ENCODE results near the gene SMG6.
"Not testable (repeated sequence)": the region's sequence is repeated elsewhere in the genome, so short reads cannot be mapped to it uniquely, and the experiment has no call there.

Gene SMG6

DNA sequence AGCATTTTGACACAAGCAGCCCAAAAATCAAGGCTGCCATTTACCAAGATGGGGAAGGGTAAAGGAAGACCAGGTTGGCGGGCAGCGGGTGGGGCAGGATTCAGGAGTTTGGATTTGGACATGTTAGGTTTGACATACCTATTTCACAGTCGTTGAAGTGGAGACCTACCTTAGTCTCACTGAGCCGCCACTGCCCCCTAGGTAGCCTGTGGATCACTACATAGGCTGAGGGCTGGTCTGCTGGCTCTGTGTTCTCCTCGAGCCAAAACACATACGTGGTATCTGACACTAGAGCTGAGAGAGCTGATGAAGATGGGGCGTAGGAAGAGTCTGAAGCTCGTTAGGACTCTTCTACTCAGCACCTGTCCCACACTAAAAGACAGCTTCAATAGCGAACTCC, 133.6 kb downstream of the SMG6 start:
- H3K27ac ChIP-seq (replicated peaks; ENCODE audit: low read length): no peak overlapping the region
- no peak overlapping the region for H3K14ac ChIP-seq (ENCODE audit: low read length)
- no peak overlapping the region for H2AK5ac ChIP-seq (ENCODE audit: low read depth, low read length)
- H3K18ac ChIP-seq (ENCODE audit: low read length): no peak overlapping the region
- WGBS, 2 donors (ENCODE audit: extremely low coverage in 2 of 2, insufficient read length in 2 of 2, insufficient replicate concordance in 1 of 2): no CpG with 5 or more reads among the region's 9 CpGs
- no peaks in the 10 kb centered on the region for H3K27me3 ChIP-seq (ENCODE audit: control insufficient read depth in 3 of 3, insufficient read depth in 3 of 3, low read depth in 1 of 3, low read length in 3 of 3)
- no peak overlapping the region for H2BK5ac ChIP-seq (ENCODE audit: low read length)
- no peak overlapping the region for H3K4me2 ChIP-seq (ENCODE audit: insufficient read depth, low read length, poor library complexity, severe bottlenecking)
- H2BK120ac ChIP-seq (ENCODE audit: low read depth, low read length): no peak overlapping the region
- H3K4ac ChIP-seq (ENCODE audit: low read length): no peak overlapping the region
- H3K79me1 ChIP-seq (ENCODE audit: low read depth, low read length): no peaks in the 10 kb centered on the region
- DNase-seq (ENCODE audit: low spot score): no peak
- no peak overlapping the region for H3K23ac ChIP-seq (ENCODE audit: low read depth, low read length, poor library complexity)
- peaks cover 13 to 80% of the 10 kb centered on the region in 2 donors for H3K36me3 ChIP-seq (replicated peaks in 1 of 2; ENCODE audit: control insufficient read depth in 2 of 2, insufficient read depth in 2 of 2, low read length in 2 of 2)
- peaks cover 11 to 25% of the 10 kb centered on the region in 2 donors for H3K4me1 ChIP-seq (ENCODE audit: control insufficient read depth in 2 of 2, insufficient read depth in 1 of 2, low read depth in 1 of 2, low read length in 2 of 2)
- H3K9me3 ChIP-seq (replicated peaks in 1 of 2; ENCODE audit: control insufficient read depth in 2 of 2, insufficient read depth in 1 of 2, low read depth in 1 of 2, low read length in 2 of 2): no peaks in the 10 kb centered on the region
- H2BK12ac ChIP-seq (ENCODE audit: low read length): no peak overlapping the region
- no peak overlapping the region for H4K91ac ChIP-seq (ENCODE audit: low read depth, low read length, poor library complexity)
- no peak overlapping the region for H4K8ac ChIP-seq (ENCODE audit: low read depth, low read length)
- no peak overlapping the region for H3K4me3 ChIP-seq (ENCODE audit: low read length in 2 of 2)
- no peak overlapping the region for H2BK15ac ChIP-seq (ENCODE audit: low read length)
- H3K9ac ChIP-seq (ENCODE audit: low read depth, low read length, poor library complexity): no peak overlapping the region
- no peak overlapping the region for H2AFZ ChIP-seq (ENCODE audit: low read length)

- H3K9me3 ChIP-seq (replicated peaks in 1 of 2; ENCODE audit: control insufficient read depth in 2 of 2, insufficient read depth in 1 of 2, low read depth in 1 of 2, low read length in 2 of 2); H3K27ac ChIP-seq (replicated peaks; ENCODE audit: low read length); H4K8ac ChIP-seq (ENCODE audit: low read depth, low read length); H3K18ac ChIP-seq (ENCODE audit: low read length); H3K4me3 ChIP-seq (ENCODE audit: low read length in 2 of 2); H3K4me1 ChIP-seq (ENCODE audit: control insufficient read depth in 2 of 2, insufficient read depth in 1 of 2, low read depth in 1 of 2, low read length in 2 of 2); H2BK5ac ChIP-seq (ENCODE audit: low read length); H3K4ac ChIP-seq (ENCODE audit: low read length); H2AK5ac ChIP-seq (ENCODE audit: low read depth, low read length); H2BK15ac ChIP-seq (ENCODE audit: low read length); H2BK12ac ChIP-seq (ENCODE audit: low read length); H3K23ac ChIP-seq (ENCODE audit: low read depth, low read length, poor library complexity); H2AFZ ChIP-seq (ENCODE audit: low read length); H3K14ac ChIP-seq (ENCODE audit: low read length); H4K91ac ChIP-seq (ENCODE audit: low read depth, low read length, poor library complexity); H3K27me3 ChIP-seq (ENCODE audit: control insufficient read depth in 3 of 3, insufficient read depth in 3 of 3, low read depth in 1 of 3, low read length in 3 of 3); H3K9ac ChIP-seq (ENCODE audit: low read depth, low read length, poor library complexity); DNase-seq (ENCODE audit: low spot score); H3K79me1 ChIP-seq (ENCODE audit: low read depth, low read length); H2BK120ac ChIP-seq (ENCODE audit: low read depth, low read length); H3K4me2 ChIP-seq (ENCODE audit: insufficient read depth, low read length, poor library complexity, severe bottlenecking): not testable (repeated sequence)
- H3K36me3 ChIP-seq (replicated peaks in 1 of 2; ENCODE audit: control insufficient read depth in 2 of 2, insufficient read depth in 2 of 2, low read length in 2 of 2): peaks cover 15 to 82% of the 10 kb centered on the region in 2 donors
- no CpG with 5 or more reads among the region's 12 CpGs for WGBS, 2 donors (ENCODE audit: extremely low coverage in 2 of 2, insufficient read length in 2 of 2, insufficient replicate concordance in 1 of 2)
These were observed 137.9 kb downstream of the SMG6 start for GRCh38 chr17:2165723-2166122.

GRCh38 chr17:2158396-2158780, 145.2 kb downstream of the SMG6 start:
- Histone ChIP-seq H3K4ac (ENCODE audit: low read length) (no peak overlapping the region), H2BK120ac (ENCODE audit: low read depth, low read length) (no peak overlapping the region), H2BK12ac (ENCODE audit: low read length) (no peak overlapping the region), H3K4me2 (ENCODE audit: insufficient read depth, low read length, poor library complexity, severe bottlenecking) (no peak overlapping the region), H4K8ac (ENCODE audit: low read depth, low read length) (no peak overlapping the region), H4K91ac (ENCODE audit: low read depth, low read length, poor library complexity) (no peak overlapping the region), H3K18ac (ENCODE audit: low read length) (no peak overlapping the region), H3K36me3 (replicated peaks in 1 of 2; ENCODE audit: control insufficient read depth in 2 of 2, insufficient read depth in 2 of 2, low read length in 2 of 2) (peaks cover 8 to 83% of the 10 kb centered on the region in 2 donors), H3K23ac (ENCODE audit: low read depth, low read length, poor library complexity) (no peak overlapping the region), H3K79me1 (ENCODE audit: low read depth, low read length) (no peaks in the 10 kb centered on the region), H3K9me3 (replicated peaks in 1 of 2; ENCODE audit: control insufficient read depth in 2 of 2, insufficient read depth in 1 of 2, low read depth in 1 of 2, low read length in 2 of 2) (no peaks in the 10 kb centered on the region), H2AFZ (ENCODE audit: low read length) (no peak overlapping the region), H3K9ac (ENCODE audit: low read depth, low read length, poor library complexity) (no peak overlapping the region), H3K4me1 (ENCODE audit: control insufficient read depth in 2 of 2, insufficient read depth in 1 of 2, low read depth in 1 of 2, low read length in 2 of 2) (no peaks in the 10 kb centered on the region), H3K14ac (ENCODE audit: low read length) (no peak overlapping the region), H2BK15ac (ENCODE audit: low read length) (no peak overlapping the region), H2BK5ac (ENCODE audit: low read length) (no peak overlapping the region), H2AK5ac (ENCODE audit: low read depth, low read length) (no peak overlapping the region), H3K4me3 (ENCODE audit: low read length in 2 of 2) (no peak overlapping the region), H3K27me3 (ENCODE audit: control insufficient read depth in 3 of 3, insufficient read depth in 3 of 3, low read depth in 1 of 3, low read length in 3 of 3) (no peaks in the 10 kb centered on the region), H3K27ac (replicated peaks; ENCODE audit: low read length) (no peak overlapping the region)
- WGBS, 2 donors (ENCODE audit: extremely low coverage in 2 of 2, insufficient read length in 2 of 2, insufficient replicate concordance in 1 of 2): no CpG with 5 or more reads among the region's 7 CpGs
- DNase-seq (ENCODE audit: low spot score): no peak

DNA sequence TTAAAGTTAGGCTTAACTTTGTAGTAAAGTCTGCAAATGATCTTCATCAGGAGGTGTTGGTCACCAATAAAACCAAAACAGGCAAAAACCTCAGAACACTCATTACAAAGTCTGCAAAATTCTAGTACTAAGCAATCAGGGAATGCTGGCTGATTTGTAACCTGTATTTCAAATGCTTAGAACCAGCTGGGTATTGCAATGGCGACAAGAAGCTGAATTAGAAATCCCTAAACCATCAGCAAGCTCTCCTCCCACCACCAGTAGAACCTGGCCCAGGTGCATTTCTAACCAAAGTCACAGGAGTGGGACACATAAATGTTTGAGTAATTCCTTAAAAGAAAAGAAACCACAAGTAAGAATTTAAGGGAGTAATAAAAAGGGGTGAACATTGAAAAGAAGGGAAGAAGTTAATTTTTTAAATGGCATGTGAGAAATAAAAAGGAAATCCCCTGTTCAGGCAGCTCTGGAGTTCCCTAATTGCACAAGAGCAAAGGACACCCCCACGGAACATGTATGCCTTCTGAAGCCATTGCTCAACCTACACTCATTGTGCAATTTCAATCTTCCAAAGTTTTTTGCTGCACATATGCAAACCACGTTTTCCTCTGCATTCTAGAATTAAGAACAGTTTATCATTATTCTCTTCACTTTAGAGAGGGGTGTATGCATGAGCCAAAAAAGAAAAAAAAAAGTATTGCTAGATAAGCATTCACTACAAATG, 145.8 kb downstream of the SMG6 start:
- Histone ChIP-seq H2BK120ac (ENCODE audit: low read depth, low read length) (no peak overlapping the region), H3K9me3 (replicated peaks in 1 of 2; ENCODE audit: control insufficient read depth in 2 of 2, insufficient read depth in 1 of 2, low read depth in 1 of 2, low read length in 2 of 2) (no peaks in the 10 kb centered on the region), H4K8ac (ENCODE audit: low read depth, low read length) (no peak overlapping the region), H3K27ac (replicated peaks; ENCODE audit: low read length) (no peak overlapping the region), H3K4me1 (ENCODE audit: control insufficient read depth in 2 of 2, insufficient read depth in 1 of 2, low read depth in 1 of 2, low read length in 2 of 2) (no peaks in the 10 kb centered on the region), H4K91ac (ENCODE audit: low read depth, low read length, poor library complexity) (no peak overlapping the region), H2AK5ac (ENCODE audit: low read depth, low read length) (no peak overlapping the region), H2BK12ac (ENCODE audit: low read length) (no peak overlapping the region), H3K4me3 (ENCODE audit: low read length in 2 of 2) (no peak overlapping the region), H2AFZ (ENCODE audit: low read length) (no peak overlapping the region), H3K4me2 (ENCODE audit: insufficient read depth, low read length, poor library complexity, severe bottlenecking) (no peak overlapping the region), H2BK5ac (ENCODE audit: low read length) (no peak overlapping the region), H3K23ac (ENCODE audit: low read depth, low read length, poor library complexity) (no peak overlapping the region), H3K79me1 (ENCODE audit: low read depth, low read length) (no peaks in the 10 kb centered on the region), H3K27me3 (ENCODE audit: control insufficient read depth in 3 of 3, insufficient read depth in 3 of 3, low read depth in 1 of 3, low read length in 3 of 3) (no peaks in the 10 kb centered on the region), H3K18ac (ENCODE audit: low read length) (no peak overlapping the region), H2BK15ac (ENCODE audit: low read length) (no peak overlapping the region), H3K36me3 (replicated peaks in 1 of 2; ENCODE audit: control insufficient read depth in 2 of 2, insufficient read depth in 2 of 2, low read length in 2 of 2) (peaks cover 8 to 81% of the 10 kb centered on the region in 2 donors), H3K4ac (ENCODE audit: low read length) (no peak overlapping the region), H3K14ac (ENCODE audit: low read length) (no peak overlapping the region), H3K9ac (ENCODE audit: low read depth, low read length, poor library complexity) (no peak overlapping the region)
- WGBS, 2 donors (ENCODE audit: extremely low coverage in 2 of 2, insufficient read length in 2 of 2, insufficient replicate concordance in 1 of 2): no CpG with 5 or more reads among the region's 3 CpGs
- no peak for DNase-seq (ENCODE audit: low spot score)
